SK-N-SH (cell line): Measurements from ENCODE around the gene AFAP1. TPM values are rescaled to one million over a fixed set of nuclear protein-coding genes. Genes with fewer than 3 reads are reported as not detected.

Experiments used
- CTCF ChIA-PET: fragments of 300-600, 350-600 bp; formaldehyde crosslinking; extraction: SDS; loops from one replicate; lab custom pipeline; 2021; lab: Yijun Ruan, JAX
- POLR2A ChIA-PET: fragments of 350-600 bp; sonication (Branson Sonifier 250); formaldehyde crosslinking; extraction: SDS; loops from one replicate; lab custom pipeline; 2020; ENCODE audit warnings: antibody characterized with exemption, inconsistent platforms; lab: Yijun Ruan, JAX
- DNase-seq: peaks from one replicate; pipeline ENCODE4 v3.0.0; 2012
- H2AFZ ChIP-seq: fragments of 200-600 bp; sonication (generic); 2 replicates; pipeline ENCODE4 v1.8.1; 2016; ENCODE audit warnings: antibody characterized with exemption, mild to moderate bottlenecking, low read depth
- H3F3A ChIP-seq: fragments of 200-600 bp; sonication (generic); replicated peaks from 2 replicates; pipeline ENCODE3; 2016; ENCODE audit warnings: antibody characterized with exemption, mild to moderate bottlenecking; ENCODE audit not compliant: insufficient read depth
- H3K27ac ChIP-seq, 2 experiments: fragments of 200-500 bp in 1 of 2; fragments of 200-600 bp in 1 of 2; sonication (Bioruptor generic) in 1 of 2; sonication (generic), shearing (Covaris generic) in 1 of 2; 2 replicates each; pipeline versions ENCODE4 v1.5.1 to v1.6.1; 2014 to 2016; ENCODE audit warnings: low read depth in 2 of 2, inconsistent platforms in 1 of 2, low read length in 1 of 2, mild to moderate bottlenecking in 1 of 2, mixed read lengths in 1 of 2
- H3K27me3 ChIP-seq: fragments of 200-600 bp; sonication (generic), shearing (Covaris generic); 2 replicates; pipeline ENCODE4 v1.6.1; 2016; ENCODE audit warnings: mixed run types; ENCODE audit not compliant: insufficient read depth
- H3K36me3 ChIP-seq, 2 experiments: fragments of 200-500 bp in 1 of 2; fragments of 200-600 bp in 1 of 2; sonication (Bioruptor generic) in 1 of 2; sonication (generic) in 1 of 2; replicated peaks in 1 of 2; 2 replicates each; pipeline versions ENCODE3 to v1.5.1; 2014 to 2016; ENCODE audit warnings: low read length in 1 of 2, mild to moderate bottlenecking in 1 of 2; ENCODE audit not compliant: insufficient read depth in 2 of 2, control insufficient read depth in 1 of 2
- H3K4me1 ChIP-seq, 2 experiments: fragments of 200-500 bp in 1 of 2; fragments of 200-600 bp in 1 of 2; sonication (Bioruptor generic) in 1 of 2; sonication (generic), shearing (Covaris generic) in 1 of 2; 2 replicates each; pipeline versions ENCODE4 v1.5.1 to v1.6.1; 2014 to 2016; ENCODE audit warnings: low read depth in 1 of 2, low read length in 1 of 2, mixed run types in 1 of 2; ENCODE audit not compliant: insufficient read depth in 2 of 2, control insufficient read depth in 1 of 2
- H3K4me2 ChIP-seq: fragments of 200-600 bp; sonication (generic), shearing (Covaris generic); 2 replicates; pipeline ENCODE4 v1.6.1; 2017; ENCODE audit warnings: mixed run types
- H3K4me3 ChIP-seq, 2 experiments: fragments of 200-500 bp in 1 of 2; fragments of 200-600 bp in 1 of 2; sonication (Bioruptor generic) in 1 of 2; sonication (generic), shearing (Covaris generic) in 1 of 2; 2 replicates each; pipeline versions ENCODE4 v1.5.1 to v1.8.1; 2014 to 2016; ENCODE audit warnings: low read depth in 2 of 2, inconsistent platforms in 1 of 2, low read length in 1 of 2, mild to moderate bottlenecking in 1 of 2, mixed read lengths in 1 of 2, moderate library complexity in 1 of 2
- H3K79me2 ChIP-seq: fragments of 200-600 bp; sonication (generic); 2 replicates; pipeline ENCODE4 v1.8.1; 2017; ENCODE audit warnings: mild to moderate bottlenecking; ENCODE audit not compliant: insufficient read depth
- H3K9ac ChIP-seq: fragments of 200-600 bp; sonication (generic); 2 replicates; pipeline ENCODE4 v1.6.1; 2017; ENCODE audit warnings: mixed run types
- H3K9me2 ChIP-seq: fragments of 200-600 bp; sonication (generic); 2 replicates; pipeline ENCODE4 v1.6.1; 2017; ENCODE audit warnings: mixed run types
- H3K9me3 ChIP-seq: fragments of 200-600 bp; sonication (generic); 2 replicates; pipeline ENCODE4 v1.6.1; 2017; ENCODE audit warnings: mixed run types, mild to moderate bottlenecking, moderate library complexity
- H4K20me1 ChIP-seq: fragments of 200-600 bp; sonication (generic); 2 replicates; pipeline ENCODE4 v1.6.1; 2017; ENCODE audit warnings: mild to moderate bottlenecking, mixed run types; ENCODE audit not compliant: insufficient read depth
- CHD2 ChIP-seq: fragments of 150-350 bp; IDR thresholded peaks from 2 replicates; pipeline ENCODE4 v1.6.1; 2018; ENCODE audit warnings: low read length; ENCODE audit not compliant: partially characterized antibody
- CTCF ChIP-seq: fragments of 200-600 bp; sonication (generic); IDR thresholded peaks from 2 replicates; pipeline ENCODE4 v1.6.1; 2017; ENCODE audit warnings: antibody characterized with exemption, mild to moderate bottlenecking, moderate library complexity
- ELF1 ChIP-seq: IDR thresholded peaks from 2 replicates; pipeline ENCODE4 v1.4.0; 2012
- FOSL2 ChIP-seq: IDR thresholded peaks from 2 replicates; pipeline ENCODE4 v1.4.0; 2012; ENCODE audit warnings: low read depth, mild to moderate bottlenecking, moderate library complexity, borderline replicate concordance
- FOXM1 ChIP-seq: IDR thresholded peaks from 2 replicates; pipeline ENCODE4 v1.4.0; 2012; ENCODE audit warnings: low read depth, mild to moderate bottlenecking
- GATA2 ChIP-seq: sonication (generic); formaldehyde crosslinking; IDR thresholded peaks from 2 replicates; pipeline ENCODE4 v1.5.0; 2020; ENCODE audit warnings: mild to moderate bottlenecking, missing genetic modification reagents
- MEF2A ChIP-seq: IDR thresholded peaks from 2 replicates; pipeline ENCODE4 v1.4.0; 2012; ENCODE audit warnings: low read depth, borderline replicate concordance
- NRF1 ChIP-seq: IDR thresholded peaks from 2 replicates; pipeline ENCODE4 v1.6.1; 2012; ENCODE audit warnings: low read depth, mild to moderate bottlenecking, low read length
- PBX3 ChIP-seq: IDR thresholded peaks from 2 replicates; pipeline ENCODE4; 2012
- POLR2AphosphoS5 ChIP-seq: IDR thresholded peaks from 2 replicates; pipeline ENCODE4 v1.6.1; 2012; ENCODE audit warnings: low read depth, low read length
- RCOR1 ChIP-seq: fragments of 150-350 bp; IDR thresholded peaks from 2 replicates; pipeline ENCODE4 v1.6.1; 2017; ENCODE audit warnings: antibody characterized with exemption, low read length
- RFX5 ChIP-seq: IDR thresholded peaks from 2 replicates; pipeline ENCODE4 v1.6.1; 2012; ENCODE audit warnings: mild to moderate bottlenecking, improper control_type of control experiment, low read length
- RXRA ChIP-seq: IDR thresholded peaks from 2 replicates; pipeline ENCODE4 v1.4.0; 2012; ENCODE audit warnings: low read depth, mild to moderate bottlenecking, borderline replicate concordance
- USF1 ChIP-seq: IDR thresholded peaks from 2 replicates; pipeline ENCODE4 v1.4.0; 2012; ENCODE audit warnings: low read depth, borderline replicate concordance
- USF2 ChIP-seq: fragments of 150-350 bp; IDR thresholded peaks from 2 replicates; pipeline ENCODE4 v1.6.1; 2017; ENCODE audit warnings: antibody characterized with exemption, low read length, low read depth, borderline replicate concordance
- WGBS: methylation state at CpG from one replicate; pipeline ENCODE4 v1.1.6; 2017; ENCODE audit warnings: low lambda C conversion rate; 5-methylcytosine and 5-hydroxymethylcytosine counted together
- polyA plus RNA-seq, 3 experiments: library from polyadenylated mRNA; depleted of rRNA; stranded (reverse); fragments of >200 nt; gene quantifications; 2 replicates each; pipeline ENCODE4 v1.2.3, GENCODE V29; 2012

AFAP1 gene
- polyA plus RNA-seq, 1 of the 3 experiments (the other 2 are of a cell fraction) = 67.9 TPM

GRCh38 chr4:7814451-7814850, 125.2 kb downstream of the AFAP1 start:
- peaks cover 14 to 69% of the 10 kb centered on the region in 2 experiments for H3K4me1 ChIP-seq
- H3K9me2 ChIP-seq = no peaks in the 10 kb centered on the region
- ChIA-PET CTCF (interaction anchor here (0.6 to 17.8 kb wide), 6 partner anchors 9 to 195 kb away, joined by 3 to 228 read pairs (median 4); no protein-coding TSS in a partner anchor), POLR2A (no interaction called here)
- peaks cover 47% of the 10 kb centered on the region for H3F3A ChIP-seq
- H4K20me1 ChIP-seq = no peaks in the 10 kb centered on the region
- H3K9me3 ChIP-seq = no peaks in the 10 kb centered on the region
- no peak overlapping the region for H3K4me2 ChIP-seq
- WGBS = 92% methylated on average over 15 of the region's 15 CpGs
- H3K36me3 ChIP-seq = peaks cover 83 to 95% of the 10 kb centered on the region in 2 experiments
- peak overlapping the region; percentile 28 to 99; a peak in 3 of 4 replicates for H3K27ac ChIP-seq
- no peak for TF ChIP-seq ELF1
- TF ChIP-seq PBX3 = no peak
- no peak for TF ChIP-seq RFX5
- TF ChIP-seq RCOR1 = no peak
- no peak for TF ChIP-seq GATA2 (CRISPR knock-in tag)
- TF ChIP-seq CHD2 = no peak
- no peak for TF ChIP-seq RXRA
- no peak for TF ChIP-seq FOSL2
- TF ChIP-seq USF2 = no peak
- no peak for TF ChIP-seq MEF2A
- TF ChIP-seq NRF1 = no peak
- no peak for TF ChIP-seq FOXM1
- TF ChIP-seq USF1 = no peak
- TF ChIP-seq POLR2AphosphoS5 = no peak
- no peak for TF ChIP-seq CTCF
- no peak overlapping the region for H3K4me3 ChIP-seq
- H2AFZ ChIP-seq = no peak overlapping the region
- no peak overlapping the region for H3K9ac ChIP-seq
- no peak for DNase-seq
- no peaks in the 10 kb centered on the region for H3K27me3 ChIP-seq
- peaks cover 99% of the 10 kb centered on the region for H3K79me2 ChIP-seq
